Hepatocyte (in vitro differentiated cells): ENCODE results near the gene FPR2. TPM values are rescaled to one million over a fixed set of nuclear protein-coding genes. Genes with fewer than 3 reads are reported as not detected.

ENCODE experiments used
- DNase-seq: peaks from one replicate; pipeline ENCODE4 v3.0.0-alpha.2; 2016; ENCODE audit warnings: low spot score
- H2AFZ ChIP-seq: fragments of 200-600 bp; sonication (generic); 2 replicates; pipeline ENCODE4 v1.6.0; 2016; ENCODE audit warnings: antibody characterized with exemption, mild to moderate bottlenecking
- H3K27ac ChIP-seq: fragments of 200-600 bp; sonication (generic); 2 replicates; pipeline ENCODE4 v1.5.1; 2016; ENCODE audit warnings: mild to moderate bottlenecking
- H3K27me3 ChIP-seq: fragments of 200-600 bp; sonication (generic); 2 replicates; pipeline ENCODE4 v1.6.1; 2016
- H3K36me3 ChIP-seq: fragments of 200-600 bp; sonication (generic); replicated peaks from 2 replicates; pipeline ENCODE4 v1.5.1; 2016; ENCODE audit warnings: low read depth; ENCODE audit not compliant: insufficient read depth
- H3K4me1 ChIP-seq: fragments of 200-600 bp; sonication (generic); 2 replicates; pipeline ENCODE4 v1.5.1; 2016; ENCODE audit warnings: mild to moderate bottlenecking, moderate library complexity; ENCODE audit not compliant: insufficient read depth
- H3K4me2 ChIP-seq: fragments of 200-600 bp; sonication (generic); 2 replicates; pipeline ENCODE4 v1.6.0; 2016
- H3K4me3 ChIP-seq: fragments of 200-600 bp; sonication (generic); 2 replicates; pipeline ENCODE4 v1.5.1; 2016; ENCODE audit warnings: mild to moderate bottlenecking
- H3K79me2 ChIP-seq: fragments of 200-600 bp; sonication (generic); 2 replicates; pipeline ENCODE4 v1.6.0; 2017; ENCODE audit warnings: mild to moderate bottlenecking
- H3K9me2 ChIP-seq: fragments of 200-600 bp; sonication (generic); replicated peaks from 2 replicates; pipeline ENCODE4 v1.6.0; 2017; ENCODE audit warnings: mild to moderate bottlenecking; ENCODE audit not compliant: insufficient read depth
- H3K9me3 ChIP-seq: fragments of 200-600 bp; sonication (generic); 2 replicates; pipeline ENCODE4 v1.5.1; 2016; ENCODE audit warnings: low read depth, mild to moderate bottlenecking
- H4K20me1 ChIP-seq: fragments of 200-600 bp; sonication (generic); 2 replicates; pipeline ENCODE4 v1.6.0; 2016; ENCODE audit warnings: mild to moderate bottlenecking; ENCODE audit not compliant: insufficient read depth, poor library complexity, severe bottlenecking
- EZH2 ChIP-seq: fragments of 200-600 bp; sonication (generic); IDR thresholded peaks from 2 replicates; pipeline ENCODE4 v1.6.1; 2016; ENCODE audit warnings: antibody characterized with exemption, mild to moderate bottlenecking, borderline replicate concordance
- EZH2phosphoT487 ChIP-seq: fragments of 200-600 bp; sonication (generic); IDR thresholded peaks from one replicate; pipeline ENCODE4 v1.6.1; 2018; ENCODE audit warnings: antibody characterized with exemption, mild to moderate bottlenecking, low read depth, moderate library complexity; ENCODE audit not compliant: unreplicated experiment, severe bottlenecking
- WGBS: methylation state at CpG from one replicate; pipeline ENCODE4 v1.1.6; 2016; ENCODE audit warnings: low lambda C conversion rate; ENCODE audit errors: missing lambda C conversion rate; 5-methylcytosine and 5-hydroxymethylcytosine counted together
- polyA plus RNA-seq: library from polyadenylated mRNA; unstranded; fragments of >200 nt; fragmentation: Nextera tagmentation; extraction: Ambion mirVana; gene quantifications from 2 replicates; pipeline ENCODE4 v1.2.1, GENCODE V29; 2016
- total RNA-seq: library from RNA; depleted of rRNA; stranded (reverse); fragments of >200 nt; gene quantifications from 2 replicates; pipeline ENCODE4 v1.2.3, GENCODE V29; 2014
- TF ChIP-seq, protein P1 (sequence below): fragments of 200-600 bp; sonication (generic); IDR thresholded peaks from 2 replicates; pipeline ENCODE4 v1.5.1; 2016; ENCODE audit warnings: antibody characterized with exemption, mild to moderate bottlenecking; ENCODE audit not compliant: poor library complexity

Gene FPR2
- total and polyA plus RNA-seq, 2 experiments from 2014 or later, result not detected

DNA sequence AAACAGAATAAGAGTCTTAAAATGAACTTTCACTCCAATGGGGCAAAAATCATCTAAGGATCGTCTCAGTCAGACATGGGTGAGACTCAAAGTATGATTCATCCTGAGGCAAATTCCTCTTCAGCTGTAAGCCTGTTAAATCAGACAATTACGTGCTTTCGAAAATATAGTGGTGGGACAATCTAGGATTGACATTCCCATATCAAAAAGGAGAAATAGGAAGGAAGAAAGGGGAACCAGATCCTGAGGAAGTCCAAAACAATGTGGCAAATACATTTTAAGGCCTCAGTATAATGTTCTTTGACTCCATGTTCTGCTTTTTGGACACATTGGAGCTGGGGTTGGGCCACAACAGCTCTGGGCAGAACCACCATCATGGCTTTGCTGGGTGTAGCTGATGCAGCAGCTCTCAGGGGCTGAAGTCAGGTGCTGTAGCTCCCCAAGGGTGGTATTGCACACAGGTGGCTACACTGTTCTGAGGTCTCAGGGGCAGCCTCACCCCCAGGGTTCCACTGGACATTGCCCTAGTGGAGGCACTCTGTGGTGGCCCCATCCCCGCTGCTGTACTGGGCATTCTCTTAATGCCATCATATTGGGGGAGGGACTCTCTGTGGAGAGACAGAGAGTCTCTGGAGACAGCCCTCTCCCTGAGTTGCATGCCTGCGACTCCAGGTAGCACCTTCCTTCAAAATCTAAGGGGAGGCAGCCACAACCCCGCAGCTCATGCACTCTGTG is 28.2 kb downstream of the FPR2 start:
- DNase-seq, result no peak
- WGBS, result 80% methylated on average over 6 of the region's 6 CpGs
- Histone ChIP-seq H3K4me3 (no peak overlapping the region), H3K36me3 (no peaks in the 10 kb centered on the region), H3K4me2 (no peak overlapping the region), H2AFZ (no peak overlapping the region), H3K9me2 (no peaks in the 10 kb centered on the region), H3K27me3 (no peaks in the 10 kb centered on the region), H3K9me3 (no peaks in the 10 kb centered on the region), H3K4me1 (no peaks in the 10 kb centered on the region), H3K79me2 (no peaks in the 10 kb centered on the region), H3K27ac (no peak overlapping the region), H4K20me1 (no peaks in the 10 kb centered on the region)
- TF ChIP-seq EZH2phosphoT487, result no peak
- no peak for TF ChIP-seq EZH2
- TF ChIP-seq, protein P1, sequence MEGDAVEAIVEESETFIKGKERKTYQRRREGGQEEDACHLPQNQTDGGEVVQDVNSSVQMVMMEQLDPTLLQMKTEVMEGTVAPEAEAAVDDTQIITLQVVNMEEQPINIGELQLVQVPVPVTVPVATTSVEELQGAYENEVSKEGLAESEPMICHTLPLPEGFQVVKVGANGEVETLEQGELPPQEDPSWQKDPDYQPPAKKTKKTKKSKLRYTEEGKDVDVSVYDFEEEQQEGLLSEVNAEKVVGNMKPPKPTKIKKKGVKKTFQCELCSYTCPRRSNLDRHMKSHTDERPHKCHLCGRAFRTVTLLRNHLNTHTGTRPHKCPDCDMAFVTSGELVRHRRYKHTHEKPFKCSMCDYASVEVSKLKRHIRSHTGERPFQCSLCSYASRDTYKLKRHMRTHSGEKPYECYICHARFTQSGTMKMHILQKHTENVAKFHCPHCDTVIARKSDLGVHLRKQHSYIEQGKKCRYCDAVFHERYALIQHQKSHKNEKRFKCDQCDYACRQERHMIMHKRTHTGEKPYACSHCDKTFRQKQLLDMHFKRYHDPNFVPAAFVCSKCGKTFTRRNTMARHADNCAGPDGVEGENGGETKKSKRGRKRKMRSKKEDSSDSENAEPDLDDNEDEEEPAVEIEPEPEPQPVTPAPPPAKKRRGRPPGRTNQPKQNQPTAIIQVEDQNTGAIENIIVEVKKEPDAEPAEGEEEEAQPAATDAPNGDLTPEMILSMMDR, result no peak

DNA sequence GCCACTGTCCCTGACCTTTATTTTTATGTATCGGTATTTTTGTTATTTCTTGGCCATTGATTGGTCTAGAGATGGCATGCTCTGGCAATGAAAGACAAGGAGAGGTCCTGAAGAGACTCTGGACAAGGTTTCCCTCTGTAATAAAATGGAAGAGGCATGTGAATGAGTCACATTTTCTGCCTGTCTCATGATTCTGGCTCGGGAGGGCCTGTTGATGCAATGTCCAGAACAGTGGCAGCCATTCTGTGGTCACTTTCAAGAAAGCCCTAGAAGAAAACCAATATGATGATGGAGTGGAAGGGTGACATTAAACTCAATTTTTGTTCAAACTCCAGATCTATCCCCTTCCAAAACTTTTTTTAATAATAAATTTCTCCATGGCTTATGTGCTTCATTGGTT is 32.0 kb downstream of the FPR2 start:
- Histone ChIP-seq H3K4me1 (no peaks in the 10 kb centered on the region), H3K36me3 (no peaks in the 10 kb centered on the region), H3K9me3 (no peaks in the 10 kb centered on the region), H3K27ac (no peak overlapping the region), H3K4me2 (no peak overlapping the region), H3K9me2 (no peaks in the 10 kb centered on the region), H3K4me3 (no peak overlapping the region), H3K79me2 (no peaks in the 10 kb centered on the region), H4K20me1 (no peaks in the 10 kb centered on the region), H2AFZ (no peak overlapping the region), H3K27me3 (no peaks in the 10 kb centered on the region)
- no peak for DNase-seq
- TF ChIP-seq EZH2, result no peak
- no peak for TF ChIP-seq EZH2phosphoT487
- TF ChIP-seq, protein P1, result no peak
- 64% methylated on average over 2 of the region's 2 CpGs for WGBS

DNA sequence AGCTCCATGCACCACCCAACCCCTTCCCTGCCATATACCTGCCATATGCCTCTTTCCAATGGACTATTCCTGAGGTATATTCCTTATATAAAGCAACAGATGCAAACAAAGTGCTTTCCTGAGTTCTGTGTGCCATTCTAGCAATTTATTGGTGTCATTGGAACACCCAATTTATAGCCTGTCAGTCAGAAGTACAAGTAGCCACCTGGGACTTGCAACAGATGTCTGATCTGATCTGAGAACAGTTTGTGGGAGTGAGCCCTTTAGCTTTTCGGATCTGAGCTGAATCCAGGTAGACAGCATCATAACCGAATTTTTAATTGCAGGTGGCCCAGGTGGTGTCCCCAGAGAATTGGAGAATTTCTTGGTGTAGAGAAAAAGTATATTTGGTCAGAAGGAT is 33.0 kb downstream of the FPR2 start:
- Histone ChIP-seq H3K9me3 (no peaks in the 10 kb centered on the region), H3K27me3 (no peaks in the 10 kb centered on the region), H3K4me3 (no peak overlapping the region), H4K20me1 (no peaks in the 10 kb centered on the region), H3K9me2 (no peaks in the 10 kb centered on the region), H3K36me3 (no peaks in the 10 kb centered on the region), H3K4me1 (no peaks in the 10 kb centered on the region), H3K27ac (no peak overlapping the region), H2AFZ (no peak overlapping the region), H3K4me2 (no peak overlapping the region), H3K79me2 (no peaks in the 10 kb centered on the region)
- no peak for TF ChIP-seq EZH2phosphoT487
- no peak for TF ChIP-seq EZH2
- TF ChIP-seq, protein P1, result no peak
- WGBS, result 61% methylated on average over 2 of the region's 2 CpGs
- no peak for DNase-seq
